Gastroesophageal sphincter (tissue), 4 donors: ENCODE results near the gene LSM6. TPM values are rescaled to one million over a fixed set of nuclear protein-coding genes. Genes with fewer than 3 reads are reported as not detected.
A peak's percentile ranks its signal among the peaks of the same experiment; 100 is the strongest.

Experiments used
- ATAC-seq: fragments of 150-250 bp; one replicate; pipeline ENCODE4 v1.9.1; 2016; ENCODE audit warnings: mild to moderate bottlenecking, moderate library complexity
- H3K27ac ChIP-seq, 4 donors: fragments of 200-600 bp; sonication (generic) in 3 of 4; 1 replicate in 3 of 4; 2 replicates in 1 of 4; pipeline ENCODE4 v1.5.1; 2016 to 2019
- H3K27me3 ChIP-seq: fragments of 200-600 bp; sonication (generic); one replicate; pipeline ENCODE4 v1.5.1; 2019
- H3K36me3 ChIP-seq, 2 donors: fragments of 200-600 bp; sonication (generic); one replicate each; pipeline ENCODE4 v1.5.1; 2019; ENCODE audit warnings: control low read depth in 1 of 2
- H3K4me1 ChIP-seq, 3 donors: fragments of 200-600 bp; sonication (generic); 1 replicate in 2 of 3; 2 replicates in 1 of 3; pipeline ENCODE4 v1.5.1; 2016 to 2019; ENCODE audit warnings: control low read depth in 2 of 3
- H3K4me3 ChIP-seq, 2 donors: fragments of 200-600 bp; sonication (generic); one replicate each; pipeline ENCODE4 v1.5.1; 2019; ENCODE audit warnings: mild to moderate bottlenecking in 1 of 2, moderate library complexity in 1 of 2
- H3K9me3 ChIP-seq, 3 donors: fragments of 200-600 bp; sonication (generic); one replicate each; pipeline ENCODE4 v1.5.1; 2017 to 2019; ENCODE audit warnings: control low read depth in 2 of 3
- EP300 ChIP-seq: sonication (generic); formaldehyde crosslinking; IDR thresholded peaks from one replicate; pipeline ENCODE4 v1.6.1; 2017; ENCODE audit warnings: antibody characterized with exemption, mild to moderate bottlenecking
- POLR2A ChIP-seq, 2 donors: fragments of 450-650 bp; IDR thresholded peaks; one replicate each; pipeline ENCODE4 v1.6.1; 2017; ENCODE audit warnings: antibody characterized with exemption in 2 of 2, mild to moderate bottlenecking in 2 of 2, moderate library complexity in 1 of 2
- POLR2AphosphoS5 ChIP-seq: sonication (generic); formaldehyde crosslinking; IDR thresholded peaks from one replicate; pipeline ENCODE4 v1.6.1; 2017; ENCODE audit warnings: antibody characterized with exemption
- WGBS, 2 donors: methylation state at CpG; one replicate each; pipeline ENCODE4 v1.1.5; 2018; ENCODE audit warnings: low coverage in 1 of 2; 5-methylcytosine and 5-hydroxymethylcytosine counted together
- total RNA-seq, 4 donors: library from RNA; depleted of rRNA; stranded (reverse); fragments of >200 nt; gene quantifications; one replicate each; pipeline ENCODE4 v1.1.0, GENCODE V29; 2016
- TF ChIP-seq, protein P1 (sequence below), 4 experiments: fragments of 200-600 bp in 2 of 4; fragments of 450-650 bp in 2 of 4; sonication (generic) in 1 of 4; IDR thresholded peaks; one replicate each; pipeline ENCODE4 v1.5.1; 2017 to 2019; ENCODE audit warnings: antibody characterized with exemption in 4 of 4, mild to moderate bottlenecking in 2 of 4, moderate library complexity in 2 of 4

Gene LSM6
- total RNA-seq, 4 donors from 2014 or later: 11.5 to 28.4 (median 26.2) TPM

DNA sequence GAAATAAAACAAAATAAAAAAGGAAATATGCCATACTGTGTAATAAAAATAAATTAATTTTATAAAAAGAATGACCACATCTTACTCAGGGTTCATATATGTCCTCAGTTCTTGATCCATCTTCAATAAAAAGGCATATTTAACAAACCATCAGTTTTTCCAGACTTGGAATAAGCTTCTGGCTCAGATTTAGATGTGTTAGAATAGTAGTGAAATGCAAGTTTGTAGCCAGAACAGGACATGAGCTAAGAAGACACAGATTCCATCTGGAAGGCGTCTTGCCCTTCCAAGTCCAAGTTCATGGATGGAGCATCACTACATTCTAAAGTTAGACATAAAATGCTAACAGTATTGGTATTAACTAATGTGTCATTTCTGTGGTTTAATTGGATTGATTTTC, 10.3 kb upstream of the LSM6 start:
- Histone ChIP-seq H3K27ac (no peak overlapping the region), H3K27me3 (no peaks in the 10 kb centered on the region), H3K4me1 (no peaks in the 10 kb centered on the region), H3K36me3 (no peaks in the 10 kb centered on the region), H3K9me3 (peaks cover 0 to 19% (median 0%) of the 10 kb centered on the region in 3 donors), H3K4me3 (no peak overlapping the region)
- TF ChIP-seq EP300 (no peak), POLR2A (IDR thresholded peaks at IDR 0.05) (no peak), POLR2AphosphoS5 (no peak)
- TF ChIP-seq, protein P1, sequence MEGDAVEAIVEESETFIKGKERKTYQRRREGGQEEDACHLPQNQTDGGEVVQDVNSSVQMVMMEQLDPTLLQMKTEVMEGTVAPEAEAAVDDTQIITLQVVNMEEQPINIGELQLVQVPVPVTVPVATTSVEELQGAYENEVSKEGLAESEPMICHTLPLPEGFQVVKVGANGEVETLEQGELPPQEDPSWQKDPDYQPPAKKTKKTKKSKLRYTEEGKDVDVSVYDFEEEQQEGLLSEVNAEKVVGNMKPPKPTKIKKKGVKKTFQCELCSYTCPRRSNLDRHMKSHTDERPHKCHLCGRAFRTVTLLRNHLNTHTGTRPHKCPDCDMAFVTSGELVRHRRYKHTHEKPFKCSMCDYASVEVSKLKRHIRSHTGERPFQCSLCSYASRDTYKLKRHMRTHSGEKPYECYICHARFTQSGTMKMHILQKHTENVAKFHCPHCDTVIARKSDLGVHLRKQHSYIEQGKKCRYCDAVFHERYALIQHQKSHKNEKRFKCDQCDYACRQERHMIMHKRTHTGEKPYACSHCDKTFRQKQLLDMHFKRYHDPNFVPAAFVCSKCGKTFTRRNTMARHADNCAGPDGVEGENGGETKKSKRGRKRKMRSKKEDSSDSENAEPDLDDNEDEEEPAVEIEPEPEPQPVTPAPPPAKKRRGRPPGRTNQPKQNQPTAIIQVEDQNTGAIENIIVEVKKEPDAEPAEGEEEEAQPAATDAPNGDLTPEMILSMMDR (IDR thresholded peaks at IDR 0.05): no peak
- 64 to 88% methylated on average over 1 of the region's 1 CpG for WGBS, 2 donors
- ATAC-seq: no peak

DNA sequence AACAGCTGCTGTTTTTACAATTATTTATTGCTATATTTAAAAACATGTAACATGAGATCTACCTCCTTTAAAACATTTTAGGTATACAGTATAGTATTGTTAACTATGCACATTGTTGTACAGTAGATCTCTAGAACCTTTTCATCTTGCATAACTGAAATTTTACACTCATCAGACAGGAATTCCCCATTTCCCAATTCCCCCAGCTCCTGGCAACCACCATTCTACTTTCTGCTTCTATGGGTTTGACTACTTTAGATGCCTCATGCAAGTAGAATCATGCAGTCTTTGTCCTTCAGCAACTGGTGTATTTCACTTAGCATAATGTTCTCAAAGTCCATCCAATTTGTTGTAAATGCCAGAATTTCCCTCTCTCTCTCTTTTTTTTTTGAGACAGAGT, 9.7 kb upstream of the LSM6 start:
- Histone ChIP-seq H3K36me3 (no peaks in the 10 kb centered on the region), H3K27me3 (no peaks in the 10 kb centered on the region), H3K4me3 (no peak overlapping the region), H3K4me1 (no peaks in the 10 kb centered on the region), H3K9me3 (peaks cover 0 to 16% (median 0%) of the 10 kb centered on the region in 3 donors), H3K27ac (no peak overlapping the region)
- ATAC-seq: no peak
- TF ChIP-seq, protein P1 (IDR thresholded peaks at IDR 0.05): no peak
- TF ChIP-seq POLR2AphosphoS5 (no peak), POLR2A (IDR thresholded peaks at IDR 0.05) (no peak), EP300 (no peak)

DNA sequence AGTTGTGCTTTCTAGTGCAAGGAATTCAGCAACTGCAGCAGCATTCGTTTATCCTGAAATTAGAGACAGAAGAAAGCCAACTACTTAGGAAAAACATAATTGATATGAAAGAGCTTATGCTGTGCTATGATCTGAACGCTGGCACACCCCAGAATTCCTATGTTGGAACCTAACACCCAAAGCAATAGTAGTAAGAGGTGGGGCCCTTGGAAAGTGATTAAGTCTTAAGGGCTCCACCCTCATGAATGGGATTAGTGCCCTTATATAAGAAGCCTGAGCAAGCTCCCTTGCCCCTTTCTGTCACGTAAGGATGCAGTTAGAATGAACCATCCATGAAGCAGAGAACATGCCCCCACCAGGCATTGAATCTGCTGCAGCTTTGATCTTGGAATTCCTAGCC, 5.4 kb upstream of the LSM6 start:
- no peaks in the 10 kb centered on the region for H3K36me3 ChIP-seq
- WGBS, 2 donors: 78 to 95% methylated on average over 2 to 3 of the region's 3 CpGs
- TF ChIP-seq, protein P1 (IDR thresholded peaks at IDR 0.05): no peak
- no peak for TF ChIP-seq POLR2A (IDR thresholded peaks at IDR 0.05)
- no peak for TF ChIP-seq POLR2AphosphoS5
- no peak for TF ChIP-seq EP300
- H3K27me3 ChIP-seq: no peaks in the 10 kb centered on the region
- no peak overlapping the region for H3K27ac ChIP-seq
- ATAC-seq: no peak
- no peaks in the 10 kb centered on the region for H3K9me3 ChIP-seq
- H3K4me1 ChIP-seq: peaks cover 0 to 3% (median 0%) of the 10 kb centered on the region in 3 donors
- H3K4me3 ChIP-seq: no peak overlapping the region

DNA sequence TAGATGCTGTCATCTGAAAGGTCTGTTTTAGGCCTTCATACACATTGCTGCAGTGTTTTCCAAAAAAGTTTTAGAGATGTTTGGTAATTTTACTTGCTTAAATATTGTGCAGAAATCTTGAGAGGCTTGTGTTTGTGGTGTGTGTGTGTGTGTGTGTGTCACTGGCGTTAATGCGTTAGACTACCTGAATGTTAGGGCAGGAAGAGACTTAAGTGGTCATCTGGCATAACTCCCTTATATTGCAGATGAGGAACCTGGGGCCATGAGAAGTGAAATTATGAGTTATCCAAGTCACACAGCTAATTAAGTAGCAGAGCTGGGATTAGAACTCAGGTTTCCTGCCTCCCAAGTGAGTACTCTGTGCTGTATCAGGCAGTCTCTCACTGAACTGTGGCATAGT, 1.4 kb downstream of the LSM6 start:
- no peak for TF ChIP-seq EP300
- no peak for TF ChIP-seq POLR2A (IDR thresholded peaks at IDR 0.05)
- TF ChIP-seq, protein P1 (IDR thresholded peaks at IDR 0.05): no peak
- TF ChIP-seq POLR2AphosphoS5: no peak
- Histone ChIP-seq H3K27ac (no peak overlapping the region), H3K27me3 (no peaks in the 10 kb centered on the region), H3K36me3 (no peaks in the 10 kb centered on the region), H3K4me3 (peak overlapping the region in 1 of 2 donors; percentile 88), H3K4me1 (peaks cover 8 to 52% (median 16%) of the 10 kb centered on the region in 3 donors), H3K9me3 (no peaks in the 10 kb centered on the region)
- 94% methylated on average over 2 of the region's 2 CpGs; no CpG with 5 or more reads in 1 of the 2 donors for WGBS, 2 donors
- ATAC-seq: no peak

DNA sequence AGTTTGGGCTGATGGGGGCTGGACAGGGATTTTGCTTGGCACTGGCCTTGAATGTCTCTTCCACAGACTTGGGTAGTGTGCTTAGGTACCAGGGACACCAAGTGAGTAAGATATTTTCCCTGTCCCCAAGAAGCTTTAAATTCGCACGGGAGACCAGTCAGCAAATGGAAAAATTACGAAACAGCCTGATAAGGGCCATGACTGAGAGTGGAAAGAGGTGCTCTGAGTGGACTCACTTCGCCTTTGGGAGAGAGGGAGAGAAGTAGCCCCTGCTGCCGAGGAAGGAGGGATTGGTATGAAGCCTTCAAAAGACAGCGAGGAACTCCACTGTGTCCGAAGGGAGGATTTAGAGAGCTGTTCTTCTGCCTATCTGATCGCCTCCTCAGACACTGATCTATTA, 2.6 kb downstream of the LSM6 start:
- peaks cover 8 to 52% (median 16%) of the 10 kb centered on the region in 3 donors for H3K4me1 ChIP-seq
- 57 to 73% methylated on average over 3 to 5 of the region's 8 CpGs for WGBS, 2 donors
- H3K36me3 ChIP-seq: peaks cover 0 to 3% of the 10 kb centered on the region in 2 donors
- no peak for TF ChIP-seq POLR2A (IDR thresholded peaks at IDR 0.05)
- TF ChIP-seq, protein P1 (IDR thresholded peaks at IDR 0.05): no peak
- no peak for TF ChIP-seq POLR2AphosphoS5
- no peak for TF ChIP-seq EP300
- H3K4me3 ChIP-seq: no peak overlapping the region
- H3K27me3 ChIP-seq: no peaks in the 10 kb centered on the region
- no peaks in the 10 kb centered on the region for H3K9me3 ChIP-seq
- H3K27ac ChIP-seq: no peak overlapping the region
- ATAC-seq: no peak
